Natural killer cell (primary cell): ENCODE measurements around the gene DGCR6L. TPM values are rescaled to one million over a fixed set of nuclear protein-coding genes. Genes with fewer than 3 reads are reported as not detected.
"Not testable (repeated sequence)": the region's sequence is repeated elsewhere in the genome, so short reads cannot be mapped to it uniquely, and the experiment has no call there.

Source experiments
- ATAC-seq, 3 donors: fragments of 150-1000 bp in 2 of 3; fragments of 200-7000 bp in 1 of 3; cut with Tn5 transposase; 1 replicate in 1 of 3; 2 replicates in 2 of 3; pipeline ENCODE4 v1.10.0; 2021; ENCODE audit warnings: mild to moderate bottlenecking in 2 of 3, moderate library complexity in 2 of 3
- DNase-seq, 2 donors: peaks; one replicate each; pipeline versions ENCODE4 v3.0.0 to v3.0.0-alpha.2; 2013 to 2021; ENCODE audit warnings: mixed read lengths in 1 of 2
- H3K27ac ChIP-seq: one replicate; pipeline ENCODE4 v1.5.1; 2013; ENCODE audit warnings: mild to moderate bottlenecking, low read length
- H3K27me3 ChIP-seq: one replicate; pipeline ENCODE4 v1.6.1; 2013; ENCODE audit warnings: low read length; ENCODE audit not compliant: control insufficient read depth, insufficient read depth
- H3K36me3 ChIP-seq: one replicate; pipeline ENCODE4 v1.6.1; 2013; ENCODE audit warnings: low read length; ENCODE audit not compliant: control insufficient read depth, insufficient read depth
- H3K4me1 ChIP-seq: one replicate; pipeline ENCODE4 v1.6.1; 2013; ENCODE audit warnings: low read length; ENCODE audit not compliant: control insufficient read depth, insufficient read depth
- H3K4me3 ChIP-seq: one replicate; pipeline ENCODE4 v1.5.1; 2013; ENCODE audit warnings: low read length
- H3K9me3 ChIP-seq: one replicate; pipeline ENCODE4 v1.6.1; 2013; ENCODE audit warnings: low read length; ENCODE audit not compliant: control insufficient read depth, insufficient read depth
- H3K27ac Mint-ChIP-seq, 2 donors: one replicate each; pipeline ENCODE4 v1.8.0; 2022; ENCODE audit warnings: mild to moderate bottlenecking in 2 of 2, mixed read lengths in 2 of 2, moderate library complexity in 1 of 2
- H3K27me3 Mint-ChIP-seq, 2 donors: one replicate each; pipeline ENCODE4 v1.8.0; 2022; ENCODE audit warnings: low read depth in 2 of 2, mixed read lengths in 2 of 2
- H3K36me3 Mint-ChIP-seq: one replicate; pipeline ENCODE4 v1.8.0; 2022; ENCODE audit warnings: mixed read lengths
- H3K4me1 Mint-ChIP-seq, 2 donors: one replicate each; pipeline ENCODE4 v1.8.0; 2022; ENCODE audit warnings: mixed read lengths in 2 of 2
- H3K4me3 Mint-ChIP-seq: one replicate; pipeline ENCODE4 v1.8.0; 2022; ENCODE audit warnings: mild to moderate bottlenecking, moderate library complexity, mixed read lengths
- H3K9me3 Mint-ChIP-seq, 2 donors: one replicate each; pipeline ENCODE4 v1.8.0; 2022; ENCODE audit warnings: mixed read lengths in 2 of 2
- WGBS: methylation state at CpG from one replicate; pipeline ENCODE4 v1.1.7; 2013; ENCODE audit warnings: missing lambda C conversion rate; ENCODE audit not compliant: insufficient coverage; 5-methylcytosine and 5-hydroxymethylcytosine counted together
- intact Hi-C: fragments of 100-400 bp; cut with micrococcal nuclease; formaldehyde crosslinking; loops from one replicate; pipeline ENCODE4 v1.14.2; 2022
- total RNA-seq, 4 donors: library from RNA; stranded (reverse); fragments of 120-200 nt in 1 of 4; gene quantifications; one replicate each; pipeline versions ENCODE4 v1.2.3 to v1.2.4, GENCODE V29; 2013 to 2022
- TF ChIP-seq, protein P1 (sequence below): fragments of 200-600 bp; IDR thresholded peaks from one replicate; pipeline ENCODE4 v1.8.0; 2022; ENCODE audit warnings: antibody characterized with exemption

DGCR6L gene
- total RNA-seq, 3 donors from 2014 or later (not counting 1 experiment from before 2014, with no cell fraction given) = 20.3 to 34.3 (median 33.0) TPM

DNA sequence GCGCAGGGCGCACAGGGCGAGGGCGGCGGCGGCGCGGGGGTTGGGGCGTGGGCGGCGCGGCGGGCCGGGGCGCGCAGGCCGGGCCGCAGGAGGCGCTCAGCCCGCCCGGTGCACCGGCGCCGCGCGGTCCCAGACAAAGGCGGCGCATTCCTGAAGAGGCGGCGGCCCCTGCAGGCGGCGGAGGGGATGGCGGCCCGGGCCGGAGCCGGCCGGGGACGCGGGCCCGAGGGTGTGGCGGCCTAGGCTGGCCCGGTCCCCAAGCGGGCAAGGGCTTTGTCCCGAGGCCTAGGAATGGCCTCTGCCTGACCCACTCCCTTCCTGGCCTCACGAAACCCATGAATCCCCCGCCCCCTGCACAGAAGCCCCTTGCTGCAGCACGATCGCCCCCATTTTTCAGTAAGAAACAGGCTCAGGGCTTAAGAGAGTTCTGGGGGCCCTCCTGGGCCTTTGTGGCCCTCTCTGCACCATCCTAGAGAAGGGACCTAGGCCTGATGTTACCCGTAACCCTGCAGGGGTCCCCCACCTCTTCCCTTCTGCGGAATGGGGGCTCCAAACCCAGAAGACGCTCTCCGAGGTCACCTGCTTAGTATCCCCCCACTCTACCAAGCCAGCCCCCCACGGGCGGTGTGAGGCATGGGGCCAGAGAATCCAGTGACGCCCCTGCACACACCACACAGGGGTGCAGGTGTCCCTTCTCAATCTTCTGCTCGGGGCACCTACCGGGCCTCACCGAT is 51.4 kb downstream of the DGCR6L start, which contains the start of gene RTN4R:
Gene RTN4R, minus strand, starts transcription at position 40 of the 734 bp plus-strand sequence. CDS start 226 bp downstream, outside the sequence.
- H3K4me3 Mint-ChIP-seq = peak within 1 kb of the TSS; percentile 82
- no peaks in the 10 kb centered on the region for H3K9me3 ChIP-seq
- H3K27ac ChIP-seq = no peak within 1 kb of the TSS
- no peaks in the 10 kb centered on the region for H3K9me3 Mint-ChIP-seq
- H3K36me3 Mint-ChIP-seq = no peaks in the 10 kb centered on the region
- H3K27me3 Mint-ChIP-seq = no peaks in the 10 kb centered on the region
- H3K4me1 Mint-ChIP-seq = peaks cover 6 to 16% of the 10 kb centered on the region in 2 donors
- peak; percentile 73 to 94 (median 94) for ATAC-seq
- peak; percentile 67 to 77 for DNase-seq
- H3K27me3 ChIP-seq = peaks cover 4% of the 10 kb centered on the region
- H3K27ac Mint-ChIP-seq = peak within 1 kb of the TSS in 1 of 2 donors; percentile 47
- intact Hi-C loops = loop anchor here (1.0 kb wide), 2 partner anchors 111 to 297 kb away; no protein-coding TSS in a partner anchor
- H3K4me3 ChIP-seq = no peak within 1 kb of the TSS
- peaks cover 24% of the 10 kb centered on the region for H3K4me1 ChIP-seq
- H3K36me3 ChIP-seq = no peaks in the 10 kb centered on the region
- TF ChIP-seq, protein P1, sequence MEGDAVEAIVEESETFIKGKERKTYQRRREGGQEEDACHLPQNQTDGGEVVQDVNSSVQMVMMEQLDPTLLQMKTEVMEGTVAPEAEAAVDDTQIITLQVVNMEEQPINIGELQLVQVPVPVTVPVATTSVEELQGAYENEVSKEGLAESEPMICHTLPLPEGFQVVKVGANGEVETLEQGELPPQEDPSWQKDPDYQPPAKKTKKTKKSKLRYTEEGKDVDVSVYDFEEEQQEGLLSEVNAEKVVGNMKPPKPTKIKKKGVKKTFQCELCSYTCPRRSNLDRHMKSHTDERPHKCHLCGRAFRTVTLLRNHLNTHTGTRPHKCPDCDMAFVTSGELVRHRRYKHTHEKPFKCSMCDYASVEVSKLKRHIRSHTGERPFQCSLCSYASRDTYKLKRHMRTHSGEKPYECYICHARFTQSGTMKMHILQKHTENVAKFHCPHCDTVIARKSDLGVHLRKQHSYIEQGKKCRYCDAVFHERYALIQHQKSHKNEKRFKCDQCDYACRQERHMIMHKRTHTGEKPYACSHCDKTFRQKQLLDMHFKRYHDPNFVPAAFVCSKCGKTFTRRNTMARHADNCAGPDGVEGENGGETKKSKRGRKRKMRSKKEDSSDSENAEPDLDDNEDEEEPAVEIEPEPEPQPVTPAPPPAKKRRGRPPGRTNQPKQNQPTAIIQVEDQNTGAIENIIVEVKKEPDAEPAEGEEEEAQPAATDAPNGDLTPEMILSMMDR = peak; percentile 62
- 19% methylated on average over 52 of the region's 58 CpGs for WGBS

DNA sequence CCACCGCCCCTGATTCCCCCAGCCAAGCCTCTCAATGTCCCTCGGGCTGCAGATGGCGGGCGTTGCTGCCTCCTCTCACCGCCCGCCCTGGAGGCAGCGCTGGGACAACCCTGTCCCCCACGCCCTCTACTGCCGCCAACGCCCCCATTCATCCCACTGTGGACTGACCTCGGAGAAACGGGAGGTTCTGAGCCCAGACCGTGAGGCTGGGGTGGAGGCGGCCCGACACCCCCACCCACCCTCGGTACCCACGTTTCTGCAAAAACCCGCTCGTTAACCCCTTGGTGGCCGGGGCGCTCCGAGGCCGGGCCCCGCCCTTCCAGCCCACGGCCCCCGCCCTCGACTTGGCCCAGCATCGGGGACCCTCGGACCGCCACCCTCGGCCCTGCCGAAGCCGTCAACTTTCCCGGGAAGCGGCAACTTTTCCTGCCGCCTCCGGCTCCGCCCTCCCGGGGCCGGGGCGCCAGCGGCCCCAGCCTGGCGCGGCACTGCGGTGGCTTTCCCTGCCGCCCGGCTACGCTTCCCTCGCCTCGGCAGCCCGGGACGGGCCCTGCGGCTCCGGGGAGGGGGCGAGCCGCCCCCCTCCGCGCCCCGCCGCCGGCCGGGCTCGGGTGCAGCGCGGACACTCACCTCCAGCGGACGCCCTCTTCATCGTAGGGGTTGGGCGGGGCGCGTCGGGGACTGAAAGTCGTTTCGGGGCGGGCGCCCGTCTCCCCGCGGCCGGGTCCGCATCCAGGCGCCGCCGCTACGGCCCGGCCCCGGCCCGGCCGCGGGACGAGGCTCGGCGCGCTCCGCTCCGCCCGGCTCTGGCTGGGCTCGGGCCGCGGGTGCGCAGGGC is 52.2 kb downstream of the DGCR6L start:
- H3K4me1 Mint-ChIP-seq = peaks cover 6 to 11% of the 10 kb centered on the region in 2 donors
- H3K9me3 Mint-ChIP-seq = no peaks in the 10 kb centered on the region
- TF ChIP-seq, protein P1 = no peak
- Histone ChIP-seq H3K4me1 (peaks cover 17% of the 10 kb centered on the region), H3K27me3 (peaks cover 4% of the 10 kb centered on the region), H3K4me3 (no peak overlapping the region), H3K36me3 (no peaks in the 10 kb centered on the region), H3K9me3 (no peaks in the 10 kb centered on the region), H3K27ac (no peak overlapping the region)
- peak in 1 of 2 donors; percentile 17 for DNase-seq
- intact Hi-C loops = loop anchor here (1.0 kb wide), 2 partner anchors 110 to 296 kb away; no protein-coding TSS in a partner anchor
- no peak overlapping the region for H3K27ac Mint-ChIP-seq
- no peak overlapping the region for H3K4me3 Mint-ChIP-seq
- no peaks in the 10 kb centered on the region for H3K27me3 Mint-ChIP-seq
- ATAC-seq = peak in 1 of 3 donors; percentile 36
- no peaks in the 10 kb centered on the region for H3K36me3 Mint-ChIP-seq
- WGBS = 4% methylated on average over 101 of the region's 101 CpGs

DNA sequence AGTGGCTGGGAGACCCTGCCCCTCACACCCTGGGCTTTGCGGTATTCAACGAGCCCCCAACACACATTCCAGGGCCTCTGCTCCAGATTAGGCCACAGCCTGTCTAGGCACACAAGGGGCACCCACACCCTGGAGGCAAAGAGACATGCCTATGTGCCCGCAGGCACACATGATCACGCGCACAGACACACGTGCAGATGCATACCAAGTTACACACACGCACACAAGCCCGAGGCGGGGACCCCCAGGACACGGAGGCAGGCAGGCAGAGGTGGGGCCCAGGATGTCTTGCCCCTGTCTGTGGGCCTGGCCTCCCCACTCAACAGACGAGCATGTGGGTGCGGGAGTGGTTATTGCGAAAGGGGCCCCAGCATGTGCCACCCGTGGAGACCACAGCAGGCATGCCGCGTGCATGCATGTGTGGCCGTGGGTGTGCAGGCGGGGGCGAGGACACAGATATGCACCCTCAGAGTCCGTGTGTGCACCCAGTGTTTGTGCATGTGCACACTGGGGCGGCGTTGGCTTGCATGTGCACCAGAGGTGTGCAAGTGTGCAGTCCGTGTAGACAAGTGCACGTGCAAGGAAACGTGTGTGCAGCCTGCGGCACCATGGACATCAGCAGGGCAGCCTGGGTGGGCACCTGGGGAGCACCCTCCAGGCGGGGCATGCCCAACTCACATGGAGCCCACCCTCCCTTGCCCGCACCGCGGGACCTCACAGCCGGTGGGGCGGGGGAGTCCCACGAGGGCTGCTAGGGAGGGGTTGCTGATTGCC is 53.0 kb downstream of the DGCR6L start:
- H3K36me3 Mint-ChIP-seq, intact Hi-C loops, ATAC-seq, H3K27ac ChIP-seq, H3K4me3 ChIP-seq, H3K9me3 ChIP-seq, H3K27me3 Mint-ChIP-seq, H3K27me3 ChIP-seq, H3K9me3 Mint-ChIP-seq, H3K36me3 ChIP-seq: not testable (repeated sequence)
- DNase-seq = peak in 1 of 2 donors; percentile 24
- Mint-ChIP-seq H3K27ac (peak overlapping the region in 1 of 2 donors; percentile 29), H3K4me1 (peaks cover 6 to 11% of the 10 kb centered on the region in 2 donors), H3K4me3 (peak overlapping the region; percentile 79)
- 66% methylated on average over 33 of the region's 33 CpGs for WGBS
- peaks cover 13% of the 10 kb centered on the region for H3K4me1 ChIP-seq

DNA sequence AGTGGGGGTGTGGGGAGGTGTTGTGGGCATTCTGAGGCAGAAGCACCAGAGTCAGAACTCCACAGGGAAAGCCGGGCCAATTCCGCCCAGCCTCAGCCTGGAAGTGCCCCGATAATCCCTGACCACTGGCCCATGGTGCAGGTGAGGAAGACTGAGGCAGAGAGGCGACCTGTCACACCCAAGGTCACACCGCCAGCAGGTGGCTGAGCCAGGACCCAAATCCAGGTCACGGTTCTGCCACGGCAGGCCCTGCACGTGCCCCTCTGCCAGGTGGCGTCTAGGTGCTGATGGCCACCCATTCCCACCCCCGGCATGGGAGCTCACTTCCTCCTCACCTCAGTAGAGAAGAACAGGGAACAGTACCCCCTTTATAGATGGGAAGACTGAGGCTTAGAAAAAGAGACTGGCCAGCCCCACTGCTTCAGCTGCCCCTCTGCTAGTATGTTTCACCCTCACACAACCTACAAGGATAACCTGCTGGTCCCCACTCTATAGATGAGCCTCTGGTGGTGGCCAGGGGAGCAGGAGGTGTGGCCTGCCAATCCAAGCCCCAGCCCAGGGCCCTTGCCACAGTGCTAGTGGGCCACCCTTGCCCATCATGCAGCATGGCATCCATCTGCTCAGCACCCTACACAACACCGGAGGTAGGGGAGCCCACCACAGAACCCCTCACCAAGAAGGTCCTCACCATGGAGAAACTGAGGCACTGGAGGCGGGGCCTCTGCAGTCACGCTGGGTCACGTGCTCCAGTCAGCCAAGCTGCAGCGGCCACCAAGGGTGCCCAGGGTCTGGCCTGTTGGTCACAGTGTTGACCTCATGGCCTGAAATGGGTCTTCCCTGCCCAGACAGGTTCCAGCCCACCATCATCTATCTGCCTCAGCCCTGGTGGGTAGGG is 53.8 kb downstream of the DGCR6L start:
- H3K27me3 ChIP-seq, H3K4me3 Mint-ChIP-seq, ATAC-seq, DNase-seq, H3K9me3 Mint-ChIP-seq, intact Hi-C loops, H3K27me3 Mint-ChIP-seq, H3K4me3 ChIP-seq, H3K27ac ChIP-seq, H3K36me3 Mint-ChIP-seq, H3K9me3 ChIP-seq, H3K36me3 ChIP-seq: not testable (repeated sequence)
- Mint-ChIP-seq H3K4me1 (peaks cover 6 to 11% of the 10 kb centered on the region in 2 donors), H3K27ac (peak overlapping the region in 1 of 2 donors; percentile 29)
- WGBS = 94% methylated on average over 11 of the region's 15 CpGs
- peaks cover 13% of the 10 kb centered on the region for H3K4me1 ChIP-seq
